ENCODE results near the gene SPARC.

GRCh38 chr5:151674626-151675610, 11.8 kb downstream of the SPARC start:
- no peak for TF ChIP-seq CTCF (IDR thresholded peaks at IDR 0.05)
- no peak for TF ChIP-seq POLR2A (IDR thresholded peaks at IDR 0.05)

Data from Peyer's patch (tissue), 4 donors.